ENCODE measurements around the gene MLXIPL.

MLXIPL gene, protein sequence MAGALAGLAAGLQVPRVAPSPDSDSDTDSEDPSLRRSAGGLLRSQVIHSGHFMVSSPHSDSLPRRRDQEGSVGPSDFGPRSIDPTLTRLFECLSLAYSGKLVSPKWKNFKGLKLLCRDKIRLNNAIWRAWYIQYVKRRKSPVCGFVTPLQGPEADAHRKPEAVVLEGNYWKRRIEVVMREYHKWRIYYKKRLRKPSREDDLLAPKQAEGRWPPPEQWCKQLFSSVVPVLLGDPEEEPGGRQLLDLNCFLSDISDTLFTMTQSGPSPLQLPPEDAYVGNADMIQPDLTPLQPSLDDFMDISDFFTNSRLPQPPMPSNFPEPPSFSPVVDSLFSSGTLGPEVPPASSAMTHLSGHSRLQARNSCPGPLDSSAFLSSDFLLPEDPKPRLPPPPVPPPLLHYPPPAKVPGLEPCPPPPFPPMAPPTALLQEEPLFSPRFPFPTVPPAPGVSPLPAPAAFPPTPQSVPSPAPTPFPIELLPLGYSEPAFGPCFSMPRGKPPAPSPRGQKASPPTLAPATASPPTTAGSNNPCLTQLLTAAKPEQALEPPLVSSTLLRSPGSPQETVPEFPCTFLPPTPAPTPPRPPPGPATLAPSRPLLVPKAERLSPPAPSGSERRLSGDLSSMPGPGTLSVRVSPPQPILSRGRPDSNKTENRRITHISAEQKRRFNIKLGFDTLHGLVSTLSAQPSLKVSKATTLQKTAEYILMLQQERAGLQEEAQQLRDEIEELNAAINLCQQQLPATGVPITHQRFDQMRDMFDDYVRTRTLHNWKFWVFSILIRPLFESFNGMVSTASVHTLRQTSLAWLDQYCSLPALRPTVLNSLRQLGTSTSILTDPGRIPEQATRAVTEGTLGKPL

GRCh38 chr7:73623798-73624668 is at the start of gene MLXIPL:
Gene MLXIPL (minus strand): TSS chr7:73624522. CDS start chr7:73624492, 30 bp downstream.
- DNase-seq (ENCODE audit: low read depth) = peak; percentile 16
- peak within 1 kb of the TSS; percentile 7 for H3K4me3 ChIP-seq (ENCODE audit: control insufficient read depth, low read depth, low read length)
- TF ChIP-seq CTCF (conservative IDR thresholded peaks at IDR 0.05; ENCODE audit: control insufficient read depth, insufficient read depth, low read depth, low read length) = no peak

- no peak for TF ChIP-seq CTCF (conservative IDR thresholded peaks at IDR 0.05; ENCODE audit: control insufficient read depth, insufficient read depth, low read depth, low read length)
- DNase-seq (ENCODE audit: low read depth) = no peak
- H3K4me3 ChIP-seq (ENCODE audit: control insufficient read depth, low read depth, low read length) = no peak overlapping the region
Measured at GRCh38 chr7:73671857-73672445, 47.6 kb upstream of the MLXIPL start.

GRCh38 chr7:73671322-73671661 is 47.0 kb upstream of the MLXIPL start:
- DNase-seq (ENCODE audit: low read depth) = no peak
- H3K4me3 ChIP-seq (ENCODE audit: control insufficient read depth, low read depth, low read length) = no peak overlapping the region
- no peak for TF ChIP-seq CTCF (conservative IDR thresholded peaks at IDR 0.05; ENCODE audit: control insufficient read depth, insufficient read depth, low read depth, low read length)

DNA sequence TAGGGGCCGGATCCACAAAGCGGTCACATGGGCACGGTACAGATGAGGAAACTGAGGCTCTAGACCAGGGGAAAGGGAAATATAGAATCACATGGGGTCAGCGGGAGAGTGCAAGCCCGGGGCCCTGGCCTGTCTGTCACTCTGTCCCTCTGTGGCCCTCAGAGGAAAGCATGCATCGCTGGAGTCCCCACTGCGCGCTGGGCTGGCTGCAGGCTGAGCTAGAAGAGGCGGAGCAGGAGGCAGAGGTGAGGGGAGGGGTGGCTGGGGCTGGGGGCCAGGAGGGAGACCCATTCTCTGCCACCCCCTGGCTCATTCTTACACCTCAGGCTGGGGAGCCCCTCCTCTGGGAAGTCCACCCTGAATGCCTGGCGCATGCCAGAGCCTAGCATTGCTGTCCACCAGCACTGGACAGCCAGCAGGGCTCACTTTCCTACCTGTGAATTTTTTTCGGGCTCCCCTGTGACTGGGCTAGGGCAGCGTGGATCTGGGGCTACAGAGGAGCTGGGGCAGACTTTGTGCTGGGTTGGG is 45.6 kb upstream of the MLXIPL start:
- DNase-seq (ENCODE audit: low read depth) = no peak
- H3K4me3 ChIP-seq (ENCODE audit: control insufficient read depth, low read depth, low read length) = no peak overlapping the region
- no peak for TF ChIP-seq CTCF (conservative IDR thresholded peaks at IDR 0.05; ENCODE audit: control insufficient read depth, insufficient read depth, low read depth, low read length)

GRCh38 chr7:73669288-73669701 is 45.0 kb upstream of the MLXIPL start:
- no peak for DNase-seq (ENCODE audit: low read depth)
- H3K4me3 ChIP-seq (ENCODE audit: control insufficient read depth, low read depth, low read length) = no peak overlapping the region

More at GRCh38 chr7:73669288-73669701, 45.0 kb upstream of the MLXIPL start:
- no peak for TF ChIP-seq CTCF (conservative IDR thresholded peaks at IDR 0.05; ENCODE audit: control insufficient read depth, insufficient read depth, low read depth, low read length)
